ENCODE data around the gene MOB3B.

DNA sequence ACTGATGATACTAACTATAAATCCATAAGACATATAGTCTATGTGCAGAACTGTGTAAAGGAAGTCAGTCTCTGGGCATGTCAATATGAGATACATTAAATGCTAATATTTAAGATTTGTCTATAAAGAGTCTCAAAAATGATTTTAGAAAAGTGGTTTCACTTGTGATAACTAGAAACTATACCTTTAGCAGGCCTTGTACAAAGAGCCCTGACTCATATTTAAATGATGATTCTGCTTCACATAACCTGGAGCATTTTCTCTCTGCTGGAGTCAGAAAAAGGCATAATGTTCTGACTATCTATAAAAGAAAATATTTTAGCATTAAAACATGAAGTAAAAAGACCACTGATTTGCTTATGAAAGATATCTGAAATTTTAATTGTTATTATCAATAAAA lies 28.7 kb upstream of the MOB3B start:
- TF ChIP-seq POLR2A (IDR thresholded peaks at IDR 0.05), result no peak
- TF ChIP-seq, protein P1, sequence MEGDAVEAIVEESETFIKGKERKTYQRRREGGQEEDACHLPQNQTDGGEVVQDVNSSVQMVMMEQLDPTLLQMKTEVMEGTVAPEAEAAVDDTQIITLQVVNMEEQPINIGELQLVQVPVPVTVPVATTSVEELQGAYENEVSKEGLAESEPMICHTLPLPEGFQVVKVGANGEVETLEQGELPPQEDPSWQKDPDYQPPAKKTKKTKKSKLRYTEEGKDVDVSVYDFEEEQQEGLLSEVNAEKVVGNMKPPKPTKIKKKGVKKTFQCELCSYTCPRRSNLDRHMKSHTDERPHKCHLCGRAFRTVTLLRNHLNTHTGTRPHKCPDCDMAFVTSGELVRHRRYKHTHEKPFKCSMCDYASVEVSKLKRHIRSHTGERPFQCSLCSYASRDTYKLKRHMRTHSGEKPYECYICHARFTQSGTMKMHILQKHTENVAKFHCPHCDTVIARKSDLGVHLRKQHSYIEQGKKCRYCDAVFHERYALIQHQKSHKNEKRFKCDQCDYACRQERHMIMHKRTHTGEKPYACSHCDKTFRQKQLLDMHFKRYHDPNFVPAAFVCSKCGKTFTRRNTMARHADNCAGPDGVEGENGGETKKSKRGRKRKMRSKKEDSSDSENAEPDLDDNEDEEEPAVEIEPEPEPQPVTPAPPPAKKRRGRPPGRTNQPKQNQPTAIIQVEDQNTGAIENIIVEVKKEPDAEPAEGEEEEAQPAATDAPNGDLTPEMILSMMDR (IDR thresholded peaks at IDR 0.05), result no peak
